ENCODE data around the gene ALPL. TPM values are rescaled to one million over a fixed set of nuclear protein-coding genes. Genes with fewer than 3 reads are reported as not detected.
A peak's percentile ranks its signal among the peaks of the same experiment; 100 is the strongest.
"Not testable (repeated sequence)": the region's sequence is repeated elsewhere in the genome, so short reads cannot be mapped to it uniquely, and the experiment has no call there.

Gene ALPL
- total RNA-seq, 8 experiments from 2014 or later, result 0.25 to 19.7 (median 3.0) TPM

GRCh38 chr1:21510885-21511578, 1.8 kb downstream of the ALPL start:
- in situ Hi-C loops (cut with MboI; ENCODE audit: low pct_unique_long_range_greater_than_20kb in 2 of 9, low sequenced_read_pairs in 9 of 9, unreplicated experiment in 9 of 9), result loop anchor here in 1 of 9 experiments (25.0 kb wide), 1 partner anchor 151 kb away; the partner anchor contains the start of gene RAP1GAP
- no peak for ATAC-seq (replicated peaks in 6 of 8)
- no peak overlapping the region for H3K27ac ChIP-seq
- 78 to 100% (median 82%) methylated on average over 1 to 9 of the region's 9 CpGs; no CpG with 5 or more reads in 3 of the 10 experiments for WGBS, 10 experiments
- H3K4me1 ChIP-seq (replicated peaks in 1 of 2), result peaks cover 0 to 18% of the 10 kb centered on the region in 2 donors
- H3K4me3 ChIP-seq, result no peak overlapping the region

GRCh38 chr1:21511579-21512522, 2.6 kb downstream of the ALPL start:
- H3K4me3 ChIP-seq, result no peak overlapping the region
- no peak overlapping the region for H3K27ac ChIP-seq
- H3K4me1 ChIP-seq (replicated peaks in 1 of 2), result peaks cover 0 to 18% of the 10 kb centered on the region in 2 donors
- in situ Hi-C loops (cut with MboI; ENCODE audit: low pct_unique_long_range_greater_than_20kb in 2 of 9, low sequenced_read_pairs in 9 of 9, unreplicated experiment in 9 of 9), result loop anchor here in 1 of 9 experiments (25.0 kb wide), 1 partner anchor 150 kb away; the partner anchor contains the start of gene RAP1GAP
- WGBS, 10 experiments, result 21 to 100% (median 90%) methylated on average over 2 to 11 of the region's 11 CpGs; no CpG with 5 or more reads in 1 of the 10 experiments
- peak in 2 of 8 experiments; percentile 63 to 81 for ATAC-seq (replicated peaks in 6 of 8)

- no peak overlapping the region for H3K4me3 ChIP-seq
- H3K4me1 ChIP-seq (replicated peaks in 1 of 2), result peaks cover 0 to 21% of the 10 kb centered on the region in 2 donors
- WGBS, 10 experiments, result 0 to 100% (median 96%) methylated on average over 1 to 3 of the region's 5 CpGs; no CpG with 5 or more reads in 4 of the 10 experiments
- no peak for ATAC-seq (replicated peaks in 6 of 8)
- in situ Hi-C loops (cut with MboI; ENCODE audit: low pct_unique_long_range_greater_than_20kb in 2 of 9, low sequenced_read_pairs in 9 of 9, unreplicated experiment in 9 of 9), result loop anchor here in 1 of 9 experiments (25.0 kb wide), 1 partner anchor 148 kb away; the partner anchor contains the start of gene RAP1GAP
- no peak overlapping the region for H3K27ac ChIP-seq
Observed at GRCh38 chr1:21514245-21514644, 5.0 kb downstream of the ALPL start.

- Histone ChIP-seq H3K27ac (no peak overlapping the region), H3K4me1 (replicated peaks in 1 of 2) (peaks cover 0 to 7% of the 10 kb centered on the region in 2 donors), H3K4me3 (no peak overlapping the region)
- in situ Hi-C loops (cut with MboI; ENCODE audit: low pct_unique_long_range_greater_than_20kb in 2 of 9, low sequenced_read_pairs in 9 of 9, unreplicated experiment in 9 of 9), result loop anchor here in 1 of 9 experiments (25.0 kb wide), 1 partner anchor 145 kb away; the partner anchor contains the start of gene RAP1GAP
- WGBS, 10 experiments, result 66 to 100% (median 91%) methylated on average over 1 to 3 of the region's 3 CpGs; no CpG with 5 or more reads in 1 of the 10 experiments
- ATAC-seq (replicated peaks in 6 of 8), result no peak
Observed at GRCh38 chr1:21517161-21517589, 8.0 kb downstream of the ALPL start.

- H3K27ac ChIP-seq, result no peak overlapping the region
- no peak for ATAC-seq (replicated peaks in 6 of 8)
- in situ Hi-C loops (cut with MboI; ENCODE audit: low pct_unique_long_range_greater_than_20kb in 2 of 9, low sequenced_read_pairs in 9 of 9, unreplicated experiment in 9 of 9), result loop anchor here in 1 of 9 experiments (25.0 kb wide), 1 partner anchor 144 kb away; the partner anchor contains the start of gene RAP1GAP
- WGBS, 10 experiments, result 40 to 93% (median 74%) methylated on average over 1 to 10 of the region's 13 CpGs; no CpG with 5 or more reads in 1 of the 10 experiments
- peaks cover 0 to 7% of the 10 kb centered on the region in 2 donors for H3K4me1 ChIP-seq (replicated peaks in 1 of 2)
- H3K4me3 ChIP-seq, result no peak overlapping the region
Observed at GRCh38 chr1:21517660-21518480, 8.6 kb downstream of the ALPL start.

- in situ Hi-C loops (cut with MboI; ENCODE audit: low pct_unique_long_range_greater_than_20kb in 2 of 9, low sequenced_read_pairs in 9 of 9, unreplicated experiment in 9 of 9), result loop anchor here in 1 of 9 experiments (25.0 kb wide), 1 partner anchor 143 kb away; the partner anchor contains the start of gene RAP1GAP
- Histone ChIP-seq H3K4me1 (replicated peaks in 1 of 2) (peaks cover 0 to 7% of the 10 kb centered on the region in 2 donors), H3K27ac (no peak overlapping the region), H3K4me3 (no peak overlapping the region)
- 32 to 100% (median 87%) methylated on average over 1 to 16 of the region's 16 CpGs; no CpG with 5 or more reads in 2 of the 10 experiments for WGBS, 10 experiments
- peak in 2 of 8 experiments; percentile 20 for ATAC-seq (replicated peaks in 6 of 8)
Observed at GRCh38 chr1:21518774-21519455, 9.7 kb downstream of the ALPL start.

- not testable (repeated sequence) for H3K4me1 ChIP-seq (replicated peaks in 1 of 2); ATAC-seq (replicated peaks in 6 of 8); H3K4me3 ChIP-seq; H3K27ac ChIP-seq
- 40 to 92% (median 80%) methylated on average over 1 to 9 of the region's 11 CpGs; no CpG with 5 or more reads in 1 of the 10 experiments for WGBS, 10 experiments
- in situ Hi-C loops (cut with MboI; ENCODE audit: low pct_unique_long_range_greater_than_20kb in 2 of 9, low sequenced_read_pairs in 9 of 9, unreplicated experiment in 9 of 9), result loop anchor here in 1 of 9 experiments (25.0 kb wide), 1 partner anchor 143 kb away; the partner anchor contains the start of gene RAP1GAP
Observed at GRCh38 chr1:21519486-21520070, 10.4 kb downstream of the ALPL start.

GRCh38 chr1:21520899-21521716, 11.9 kb downstream of the ALPL start:
- WGBS, 10 experiments, result 24 to 100% (median 72%) methylated on average over 1 to 15 of the region's 16 CpGs; no CpG with 5 or more reads in 1 of the 10 experiments
- H3K27ac ChIP-seq, result no peak overlapping the region
- peak in 4 of 8 experiments; percentile 16 to 76 (median 26) for ATAC-seq (replicated peaks in 6 of 8)
- H3K4me1 ChIP-seq (replicated peaks in 1 of 2), result peaks cover 6 to 17% of the 10 kb centered on the region in 2 donors
- in situ Hi-C loops (cut with MboI; ENCODE audit: low pct_unique_long_range_greater_than_20kb in 2 of 9, low sequenced_read_pairs in 9 of 9, unreplicated experiment in 9 of 9), result loop anchor here in 1 of 9 experiments (25.0 kb wide), 1 partner anchor 141 kb away; the partner anchor contains the start of gene RAP1GAP
- H3K4me3 ChIP-seq, result no peak overlapping the region

- Histone ChIP-seq H3K27ac (no peak overlapping the region), H3K4me3 (no peak overlapping the region), H3K4me1 (replicated peaks in 1 of 2) (peaks cover 6 to 17% of the 10 kb centered on the region in 2 donors)
- in situ Hi-C loops (cut with MboI; ENCODE audit: low pct_unique_long_range_greater_than_20kb in 2 of 9, low sequenced_read_pairs in 9 of 9, unreplicated experiment in 9 of 9), result loop anchor here in 1 of 9 experiments (25.0 kb wide), 1 partner anchor 141 kb away; the partner anchor contains the start of gene RAP1GAP
- WGBS, 10 experiments, result 81 to 100% (median 100%) methylated on average over 1 to 4 of the region's 4 CpGs; no CpG with 5 or more reads in 3 of the 10 experiments
- ATAC-seq (replicated peaks in 6 of 8), result no peak
Observed at GRCh38 chr1:21521717-21522060, 12.5 kb downstream of the ALPL start.

GRCh38 chr1:21522525-21523038, 13.4 kb downstream of the ALPL start:
- WGBS, 10 experiments, result 54 to 100% (median 89%) methylated on average over 1 to 11 of the region's 11 CpGs; no CpG with 5 or more reads in 1 of the 10 experiments
- Histone ChIP-seq H3K4me3 (no peak overlapping the region), H3K4me1 (replicated peaks in 1 of 2) (peaks cover 6 to 17% of the 10 kb centered on the region in 2 donors), H3K27ac (no peak overlapping the region)
- in situ Hi-C loops (cut with MboI; ENCODE audit: low pct_unique_long_range_greater_than_20kb in 2 of 9, low sequenced_read_pairs in 9 of 9, unreplicated experiment in 9 of 9), result loop anchor here in 1 of 9 experiments (25.0 kb wide), 1 partner anchor 140 kb away; the partner anchor contains the start of gene RAP1GAP
- ATAC-seq (replicated peaks in 6 of 8), result no peak

Measured in motor neuron (in vitro differentiated cells).